Inferior parietal cortex (tissue), 1 donor: Measurements from ENCODE around the gene EFCAB10.

Source experiments
- DNase-seq: peaks from one replicate; pipeline ENCODE4 v3.0.0-alpha.2; 2016; ENCODE audit errors: extremely low spot score

Gene EFCAB10, protein sequence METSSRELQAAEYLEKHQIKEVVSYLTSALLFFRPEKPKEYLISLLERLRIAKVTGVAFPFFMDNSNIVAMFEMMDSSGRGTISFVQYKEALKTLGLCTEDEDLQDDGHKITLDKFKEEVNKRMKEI

DNA sequence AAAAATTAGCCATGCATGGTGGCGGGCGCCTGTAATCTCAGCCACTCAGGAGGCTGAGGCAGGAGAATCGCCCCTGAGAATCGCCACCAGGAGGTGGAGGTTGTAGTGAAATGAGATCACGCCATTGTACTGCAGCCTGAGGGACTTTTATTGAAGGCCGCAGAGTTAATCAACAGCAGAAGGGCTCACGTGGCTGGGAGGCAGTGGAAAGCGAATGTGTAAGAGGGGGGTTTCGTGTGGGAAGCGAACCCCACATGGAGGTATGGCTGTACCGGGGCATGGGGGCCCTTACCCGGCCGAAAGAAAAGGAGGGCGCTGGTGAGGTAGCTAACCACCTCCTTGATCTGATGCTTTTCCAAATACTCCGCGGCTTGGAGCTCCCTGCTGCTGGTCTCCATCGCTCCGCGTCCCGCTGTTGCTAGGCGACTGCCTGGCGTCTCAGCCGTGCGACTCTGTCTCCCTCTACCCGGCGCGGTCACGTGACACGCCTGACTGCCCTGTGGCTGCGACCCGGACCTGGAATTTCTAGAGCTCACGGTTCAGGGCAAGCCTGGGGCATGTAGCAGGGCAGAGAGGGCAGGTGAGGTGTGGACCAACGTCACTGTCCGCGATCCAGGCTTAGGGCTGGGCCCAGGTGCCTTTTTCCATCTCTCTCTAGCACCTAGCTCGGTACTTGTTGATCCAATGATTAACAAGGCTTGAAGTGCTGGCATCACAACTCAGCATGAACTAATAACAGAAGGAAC lies at the start of gene EFCAB10:
Gene EFCAB10, minus strand, starts transcription at position 428 of the 746 bp plus-strand sequence. Its CDS starts 30 bp downstream, at position 398.
- DNase-seq: peak; percentile 67

DNA sequence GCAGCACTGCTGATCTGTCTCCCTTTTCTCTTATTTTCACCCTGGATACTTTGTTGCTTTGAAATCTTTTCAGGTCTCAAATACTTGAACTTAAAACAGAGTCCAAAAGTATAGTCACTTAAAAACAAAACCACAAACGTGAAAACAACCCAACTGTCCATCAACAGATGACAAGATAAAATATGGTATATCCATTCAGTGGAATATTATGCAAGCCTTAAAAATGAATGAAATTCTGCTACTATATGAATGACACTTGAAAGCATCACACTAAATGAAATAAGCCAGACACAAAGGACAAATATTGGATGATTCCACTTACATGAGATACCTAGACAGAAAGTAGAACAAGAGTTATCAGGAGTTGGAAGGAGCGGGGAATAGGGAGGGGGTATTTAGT lies 44.7 kb upstream of the EFCAB10 start:
- no peak for DNase-seq

DNA sequence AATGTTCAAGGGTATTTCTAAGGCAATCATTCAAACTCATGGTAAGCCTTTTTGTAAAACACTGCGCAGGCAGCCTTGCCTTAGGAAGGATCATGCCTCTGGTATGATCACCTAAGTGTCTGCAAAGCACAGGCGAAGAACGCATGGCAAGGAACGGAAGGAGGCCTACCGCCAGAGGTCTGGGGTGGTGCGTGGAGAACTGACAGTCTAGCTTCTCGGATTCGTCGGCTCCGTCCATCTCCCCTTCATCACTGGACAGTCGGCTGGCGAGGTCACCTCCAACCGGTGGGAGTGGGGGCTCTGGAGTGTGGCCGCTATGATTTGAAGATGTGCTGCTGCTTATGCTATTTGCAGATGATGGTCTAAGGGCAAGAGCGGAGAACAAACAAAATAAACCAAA lies 42.6 kb upstream of the EFCAB10 start:
- DNase-seq: no peak

DNA sequence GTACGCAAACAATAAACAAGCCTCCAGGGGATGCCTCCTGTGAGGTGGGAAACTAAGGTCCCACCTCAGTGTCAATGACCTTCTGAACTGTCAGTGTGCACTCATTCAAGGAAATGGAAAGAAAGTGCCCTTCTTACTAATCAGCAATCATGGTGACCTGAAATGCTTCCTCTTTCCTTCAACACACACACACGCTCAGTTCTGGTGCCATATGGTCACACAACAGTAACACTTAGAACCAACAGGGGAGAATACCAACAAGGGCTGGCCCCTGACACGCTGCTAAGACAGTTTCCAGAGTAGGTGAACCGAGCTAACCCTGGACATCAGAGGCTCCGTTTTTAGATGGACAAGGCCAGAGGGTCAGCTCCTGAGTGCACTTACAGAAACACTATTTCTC lies 42.1 kb upstream of the EFCAB10 start:
- DNase-seq: no peak

- peak; percentile 36 for DNase-seq
Measured at GRCh38 chr7:105622106-105622731, 40.9 kb upstream of the EFCAB10 start.

GRCh38 chr7:105621617-105622016 lies 40.3 kb upstream of the EFCAB10 start:
- DNase-seq: peak; percentile 65

- DNase-seq: no peak
Measured at GRCh38 chr7:105621176-105621575, 39.9 kb upstream of the EFCAB10 start.

DNA sequence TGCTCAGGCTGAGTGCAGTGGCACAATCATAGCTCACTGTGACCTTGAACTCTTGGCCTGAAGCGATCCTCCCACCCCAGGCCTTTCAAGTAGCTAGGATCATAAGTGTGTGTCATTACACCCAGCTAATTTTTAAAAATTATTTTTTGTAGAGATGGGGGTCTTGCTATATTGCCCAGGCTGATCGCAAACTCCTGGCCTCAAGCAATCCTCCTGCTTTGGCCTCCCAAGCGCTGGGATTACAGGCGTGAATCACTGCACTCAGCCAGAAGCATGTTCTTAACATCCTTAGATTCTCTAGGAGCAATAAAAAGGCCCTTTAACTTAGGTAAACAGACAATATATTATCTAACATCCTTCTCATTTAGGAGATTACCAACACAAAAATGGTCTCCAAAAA lies 38.3 kb upstream of the EFCAB10 start:
- DNase-seq: no peak

DNA sequence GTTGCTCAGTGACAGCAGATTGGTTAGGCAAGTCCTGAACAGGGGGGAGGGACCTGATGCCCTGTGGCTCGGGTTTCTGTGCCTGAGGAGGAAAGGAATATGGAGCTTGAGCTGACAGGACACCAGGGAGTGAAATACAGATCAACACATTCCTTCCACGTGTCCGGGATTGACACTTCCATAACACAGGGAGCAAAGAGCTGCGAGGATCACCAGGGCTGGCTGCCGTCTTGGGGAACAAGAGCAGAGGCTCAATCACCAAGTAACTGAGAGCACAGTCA lies 36.7 kb upstream of the EFCAB10 start:
- DNase-seq: no peak

DNA sequence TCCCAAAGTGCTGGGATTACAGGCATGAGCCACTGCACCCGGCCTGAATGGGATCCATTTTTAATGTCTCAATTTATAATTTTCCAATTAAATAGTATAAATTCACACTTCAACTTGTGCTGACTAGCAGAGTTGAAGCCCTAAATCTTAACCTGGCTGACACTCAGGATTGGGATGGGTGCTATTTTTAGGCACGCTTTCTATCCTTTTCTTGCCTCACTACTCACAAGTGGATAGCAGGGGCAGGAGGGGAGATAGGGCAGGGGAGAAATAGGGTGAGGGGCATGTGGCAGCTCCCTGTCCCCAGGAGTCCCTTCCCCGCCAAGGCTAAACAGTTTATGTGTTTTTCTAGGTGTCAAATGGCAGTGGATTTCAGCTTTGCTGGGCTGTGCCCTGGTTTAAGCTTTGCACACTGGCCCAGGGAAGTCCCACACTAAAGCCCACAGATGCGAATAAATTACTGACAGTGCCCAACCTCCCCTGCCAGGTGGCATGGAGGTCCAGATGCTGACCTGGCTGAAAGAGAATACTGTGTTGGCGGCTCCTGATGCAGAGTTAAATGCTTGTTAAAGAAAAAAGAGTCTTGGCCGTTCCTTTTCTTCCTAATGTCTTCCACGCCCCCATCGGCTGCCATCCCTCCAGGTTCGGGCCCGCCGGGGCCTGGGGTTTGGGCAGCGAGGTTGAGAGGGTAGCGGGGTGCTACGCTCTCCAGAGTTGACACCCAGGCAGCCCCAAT lies 36.2 kb upstream of the EFCAB10 start:
- no peak for DNase-seq

GRCh38 chr7:105614341-105614840 lies 33.1 kb upstream of the EFCAB10 start:
- no peak for DNase-seq

DNA sequence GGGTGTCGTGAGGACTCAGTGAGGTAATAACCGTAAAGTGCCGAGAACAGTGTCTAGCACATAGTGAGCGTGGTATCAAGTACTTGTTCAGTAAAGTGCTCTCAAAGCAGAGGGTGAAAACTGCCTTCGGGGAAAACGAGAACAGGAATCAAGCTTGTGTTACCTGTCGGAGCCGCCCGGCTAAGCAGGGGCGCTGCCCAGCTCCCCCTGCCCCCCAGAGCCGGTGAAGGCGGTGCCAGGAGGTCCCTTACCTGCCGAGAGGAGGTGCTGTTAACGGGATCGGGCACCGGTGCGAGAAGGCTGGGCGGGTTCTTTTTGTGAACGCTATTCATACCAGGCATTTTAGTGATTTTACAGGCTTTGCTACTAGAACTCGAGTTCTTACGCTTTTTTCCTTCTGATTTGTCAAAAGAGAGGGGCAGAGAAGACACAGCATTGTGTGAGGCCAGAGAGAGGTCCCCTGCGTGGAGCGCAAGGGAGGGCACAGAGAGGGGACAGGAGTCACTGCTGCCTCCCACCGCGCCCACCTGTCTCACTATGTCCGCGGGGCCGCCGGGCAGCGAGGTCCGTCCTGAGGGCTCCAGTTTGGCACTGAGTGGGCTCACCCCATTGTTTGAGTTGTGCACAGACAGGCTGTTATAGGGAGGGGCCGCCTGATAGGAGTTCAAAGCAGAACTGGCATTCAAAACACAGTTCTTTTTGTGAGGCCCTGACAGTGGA lies 32.5 kb upstream of the EFCAB10 start:
- no peak for DNase-seq

DNA sequence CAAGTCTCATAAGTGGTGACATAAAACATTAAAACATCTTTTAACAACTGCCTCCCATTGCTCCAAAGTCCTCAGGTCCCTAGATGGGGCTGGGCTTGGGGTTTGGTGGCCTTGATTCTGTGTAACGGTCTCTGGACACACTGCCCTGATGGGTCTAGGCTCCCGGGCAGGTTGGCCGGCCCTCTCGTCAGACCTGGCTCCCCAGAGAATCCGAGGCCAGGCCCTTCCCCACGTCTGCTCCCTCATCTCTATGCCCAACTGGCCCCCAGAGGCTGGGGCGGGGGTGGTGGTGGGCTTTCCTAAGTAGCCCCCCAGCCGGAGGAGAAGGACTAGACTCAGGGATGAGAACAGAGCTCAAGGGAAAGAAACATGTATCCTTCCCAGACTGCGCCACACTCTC lies 31.5 kb upstream of the EFCAB10 start:
- no peak for DNase-seq

- no peak for DNase-seq
Measured at GRCh38 chr7:105611856-105612775, 30.8 kb upstream of the EFCAB10 start.

DNA sequence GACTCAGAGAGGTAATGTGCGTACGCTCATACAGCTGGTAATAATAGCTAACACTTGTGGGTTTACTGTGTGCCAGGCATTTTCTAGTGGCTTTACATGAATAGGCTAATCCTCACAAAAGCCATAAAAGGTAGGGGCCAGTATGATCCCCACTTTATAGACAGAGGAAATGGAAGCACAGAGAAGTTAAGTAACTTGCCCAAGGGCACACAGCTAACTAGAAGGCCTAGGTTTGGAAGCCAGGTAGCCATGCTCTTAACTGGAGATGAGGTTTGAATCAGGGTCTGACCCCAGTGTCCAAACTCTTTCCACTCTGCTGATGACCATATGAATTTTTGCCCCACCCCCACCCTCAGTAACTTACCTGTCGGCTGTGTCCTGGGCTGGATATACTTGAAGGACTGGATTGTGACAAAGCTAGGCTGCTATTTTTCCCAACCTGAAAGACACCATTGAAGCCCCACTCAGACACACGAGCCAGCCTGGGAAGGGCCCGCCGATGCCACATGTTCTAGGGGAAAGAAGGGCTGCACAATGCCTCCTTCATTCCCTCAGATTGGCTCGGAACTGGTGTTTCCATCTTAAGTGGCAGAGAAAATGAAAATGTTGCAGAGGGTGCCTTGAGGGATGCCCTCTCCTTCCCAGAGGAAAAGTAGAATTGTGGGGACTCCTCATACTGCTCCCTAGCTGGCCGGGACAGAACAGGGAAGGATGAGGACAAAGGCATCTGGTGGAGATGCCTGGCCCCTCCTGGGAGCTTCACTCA lies 29.1 kb upstream of the EFCAB10 start:
- DNase-seq: no peak

DNA sequence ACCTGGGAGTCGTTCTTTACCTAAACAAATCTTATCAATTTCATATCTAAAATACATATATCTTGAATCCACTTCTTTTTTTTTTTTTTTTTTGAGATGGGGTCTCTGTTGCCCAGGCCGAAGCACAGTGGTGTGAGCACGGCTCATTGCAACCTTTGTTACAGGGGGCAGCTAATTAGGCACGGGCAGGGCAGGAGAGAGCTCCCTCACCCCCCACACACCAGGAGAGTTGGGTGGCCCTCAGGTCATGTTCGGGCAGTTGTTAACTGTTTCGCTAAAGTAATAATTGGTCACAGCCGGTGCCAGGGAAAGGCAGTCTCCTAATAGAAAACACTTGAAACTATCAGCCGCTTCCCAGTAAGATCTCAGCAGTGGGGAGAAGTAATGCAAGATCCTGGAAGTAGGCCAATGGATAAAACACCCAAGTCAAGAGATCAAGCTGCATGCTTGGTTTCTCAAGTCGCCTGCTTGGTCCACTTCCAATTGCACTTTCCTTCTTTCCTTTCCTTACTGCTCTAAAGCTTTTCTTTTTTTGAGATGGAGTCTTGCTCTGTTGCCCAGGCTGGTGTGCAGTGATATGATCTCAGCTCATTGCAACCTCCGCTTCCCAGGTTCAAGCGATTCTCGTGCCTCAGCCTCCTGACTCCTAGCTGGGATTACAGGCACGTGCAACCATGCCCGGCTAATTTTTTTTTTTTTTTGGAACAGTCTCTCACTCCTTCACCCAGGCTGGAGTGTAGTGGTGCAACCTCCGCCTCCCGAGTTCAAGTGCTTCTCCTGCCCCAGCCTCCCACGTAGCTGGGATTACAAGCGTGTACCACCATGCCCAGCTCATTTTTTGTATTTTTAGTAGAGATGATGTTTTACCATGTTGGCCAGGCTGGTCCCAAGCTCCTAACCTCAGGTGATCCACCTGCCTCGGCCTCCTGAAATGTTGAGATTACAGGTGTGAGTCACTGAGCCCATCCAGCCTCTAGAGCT lies 21.3 kb upstream of the EFCAB10 start:
- no peak for DNase-seq

- no peak for DNase-seq
Measured at GRCh38 chr7:105600720-105601550, 19.6 kb upstream of the EFCAB10 start.

DNA sequence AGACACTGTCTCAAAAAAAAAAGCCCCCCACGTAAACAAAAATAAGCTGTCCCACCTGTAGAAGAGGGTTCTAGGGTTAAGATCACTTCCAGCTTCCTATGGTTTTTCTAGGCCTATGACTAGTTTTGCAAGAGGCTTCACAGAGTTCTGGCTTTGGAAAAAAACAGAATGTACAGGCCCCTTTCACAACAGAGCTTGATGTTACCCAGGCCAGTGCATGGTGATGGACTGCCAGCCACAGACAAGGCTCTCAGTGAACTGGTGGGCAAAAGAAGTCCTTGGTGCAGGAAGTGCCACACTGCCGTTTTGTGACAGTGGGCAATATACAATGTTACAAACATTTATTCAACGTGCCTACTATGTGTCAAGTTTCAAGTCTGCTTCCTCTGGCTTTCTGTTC lies 18.3 kb upstream of the EFCAB10 start:
- no peak for DNase-seq
